ENCODE results near the gene SDC3.

Gene SDC3

DNA sequence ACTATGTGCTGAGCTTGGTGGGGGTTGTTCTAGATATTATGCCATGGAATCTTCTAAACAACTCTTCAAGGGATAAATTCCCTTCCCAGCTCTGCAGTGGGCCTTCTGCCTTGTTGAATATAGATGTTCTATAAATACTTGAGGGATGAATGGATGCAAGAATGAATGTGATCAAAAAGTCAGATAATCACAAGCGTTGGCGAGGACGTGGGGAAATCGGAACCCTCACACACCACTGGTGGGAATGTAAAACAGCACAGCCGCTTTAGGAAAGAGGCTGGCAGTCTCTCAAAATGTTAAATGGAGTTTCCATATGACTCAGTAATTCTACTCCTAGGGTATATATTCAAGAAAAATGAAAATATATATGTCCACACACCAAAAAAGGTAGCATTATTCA, 19.0 kb downstream of the SDC3 start:
- H3K27me3 ChIP-seq (ENCODE audit: insufficient read depth, poor library complexity, severe bottlenecking): peaks cover 9% of the 10 kb centered on the region
- no peak for DNase-seq (ENCODE audit: low read depth in 1 of 2, low spot score in 1 of 2)
- H3K27ac ChIP-seq (replicated peaks): no peak overlapping the region
- H3K4me3 ChIP-seq (replicated peaks; ENCODE audit: insufficient read depth, low read length): no peak overlapping the region
- TF ChIP-seq GABPA (IDR thresholded peaks at IDR 0.05; ENCODE audit: low read depth) (no peak), POLR2AphosphoS5 (IDR thresholded peaks at IDR 0.05; ENCODE audit: low read depth) (no peak), SPI1 (IDR thresholded peaks at IDR 0.05; ENCODE audit: borderline replicate concordance, low read depth) (no peak)
- TF ChIP-seq, protein P1, sequence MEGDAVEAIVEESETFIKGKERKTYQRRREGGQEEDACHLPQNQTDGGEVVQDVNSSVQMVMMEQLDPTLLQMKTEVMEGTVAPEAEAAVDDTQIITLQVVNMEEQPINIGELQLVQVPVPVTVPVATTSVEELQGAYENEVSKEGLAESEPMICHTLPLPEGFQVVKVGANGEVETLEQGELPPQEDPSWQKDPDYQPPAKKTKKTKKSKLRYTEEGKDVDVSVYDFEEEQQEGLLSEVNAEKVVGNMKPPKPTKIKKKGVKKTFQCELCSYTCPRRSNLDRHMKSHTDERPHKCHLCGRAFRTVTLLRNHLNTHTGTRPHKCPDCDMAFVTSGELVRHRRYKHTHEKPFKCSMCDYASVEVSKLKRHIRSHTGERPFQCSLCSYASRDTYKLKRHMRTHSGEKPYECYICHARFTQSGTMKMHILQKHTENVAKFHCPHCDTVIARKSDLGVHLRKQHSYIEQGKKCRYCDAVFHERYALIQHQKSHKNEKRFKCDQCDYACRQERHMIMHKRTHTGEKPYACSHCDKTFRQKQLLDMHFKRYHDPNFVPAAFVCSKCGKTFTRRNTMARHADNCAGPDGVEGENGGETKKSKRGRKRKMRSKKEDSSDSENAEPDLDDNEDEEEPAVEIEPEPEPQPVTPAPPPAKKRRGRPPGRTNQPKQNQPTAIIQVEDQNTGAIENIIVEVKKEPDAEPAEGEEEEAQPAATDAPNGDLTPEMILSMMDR (IDR thresholded peaks at IDR 0.05; ENCODE audit: insufficient read depth, low read length): no peak
- TF ChIP-seq, protein P2, sequence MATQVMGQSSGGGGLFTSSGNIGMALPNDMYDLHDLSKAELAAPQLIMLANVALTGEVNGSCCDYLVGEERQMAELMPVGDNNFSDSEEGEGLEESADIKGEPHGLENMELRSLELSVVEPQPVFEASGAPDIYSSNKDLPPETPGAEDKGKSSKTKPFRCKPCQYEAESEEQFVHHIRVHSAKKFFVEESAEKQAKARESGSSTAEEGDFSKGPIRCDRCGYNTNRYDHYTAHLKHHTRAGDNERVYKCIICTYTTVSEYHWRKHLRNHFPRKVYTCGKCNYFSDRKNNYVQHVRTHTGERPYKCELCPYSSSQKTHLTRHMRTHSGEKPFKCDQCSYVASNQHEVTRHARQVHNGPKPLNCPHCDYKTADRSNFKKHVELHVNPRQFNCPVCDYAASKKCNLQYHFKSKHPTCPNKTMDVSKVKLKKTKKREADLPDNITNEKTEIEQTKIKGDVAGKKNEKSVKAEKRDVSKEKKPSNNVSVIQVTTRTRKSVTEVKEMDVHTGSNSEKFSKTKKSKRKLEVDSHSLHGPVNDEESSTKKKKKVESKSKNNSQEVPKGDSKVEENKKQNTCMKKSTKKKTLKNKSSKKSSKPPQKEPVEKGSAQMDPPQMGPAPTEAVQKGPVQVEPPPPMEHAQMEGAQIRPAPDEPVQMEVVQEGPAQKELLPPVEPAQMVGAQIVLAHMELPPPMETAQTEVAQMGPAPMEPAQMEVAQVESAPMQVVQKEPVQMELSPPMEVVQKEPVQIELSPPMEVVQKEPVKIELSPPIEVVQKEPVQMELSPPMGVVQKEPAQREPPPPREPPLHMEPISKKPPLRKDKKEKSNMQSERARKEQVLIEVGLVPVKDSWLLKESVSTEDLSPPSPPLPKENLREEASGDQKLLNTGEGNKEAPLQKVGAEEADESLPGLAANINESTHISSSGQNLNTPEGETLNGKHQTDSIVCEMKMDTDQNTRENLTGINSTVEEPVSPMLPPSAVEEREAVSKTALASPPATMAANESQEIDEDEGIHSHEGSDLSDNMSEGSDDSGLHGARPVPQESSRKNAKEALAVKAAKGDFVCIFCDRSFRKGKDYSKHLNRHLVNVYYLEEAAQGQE (IDR thresholded peaks at IDR 0.05; ENCODE audit: insufficient replicate concordance, low read depth): no peak

DNA sequence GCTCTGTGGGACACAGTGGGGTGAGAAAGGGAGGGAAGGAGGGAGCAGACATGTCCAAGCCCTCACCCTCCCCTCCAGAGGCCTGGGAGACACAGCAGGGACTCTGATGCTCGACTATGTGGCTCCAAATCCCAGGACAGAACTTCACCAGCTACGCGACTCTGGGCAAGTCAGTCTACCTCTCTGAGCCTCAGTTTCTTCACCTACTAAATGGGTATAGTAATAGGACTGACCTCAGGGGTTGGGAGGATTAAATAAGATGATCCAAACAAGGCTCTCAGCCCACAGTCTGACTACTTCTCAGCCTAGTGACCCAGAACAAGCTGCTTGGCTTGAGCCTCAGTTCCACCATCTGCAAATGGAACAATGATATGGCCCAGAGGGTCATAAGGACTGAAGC, 19.6 kb downstream of the SDC3 start:
- no peak overlapping the region for H3K4me3 ChIP-seq (replicated peaks; ENCODE audit: insufficient read depth, low read length)
- TF ChIP-seq POLR2AphosphoS5 (IDR thresholded peaks at IDR 0.05; ENCODE audit: low read depth): no peak
- TF ChIP-seq, protein P1 (IDR thresholded peaks at IDR 0.05; ENCODE audit: insufficient read depth, low read length): no peak
- TF ChIP-seq, protein P2 (IDR thresholded peaks at IDR 0.05; ENCODE audit: insufficient replicate concordance, low read depth): no peak
- no peak for TF ChIP-seq GABPA (IDR thresholded peaks at IDR 0.05; ENCODE audit: low read depth)
- peaks cover 9% of the 10 kb centered on the region for H3K27me3 ChIP-seq (ENCODE audit: insufficient read depth, poor library complexity, severe bottlenecking)
- no peak overlapping the region for H3K27ac ChIP-seq (replicated peaks)
- no peak for DNase-seq (ENCODE audit: low read depth in 1 of 2, low spot score in 1 of 2)

DNA sequence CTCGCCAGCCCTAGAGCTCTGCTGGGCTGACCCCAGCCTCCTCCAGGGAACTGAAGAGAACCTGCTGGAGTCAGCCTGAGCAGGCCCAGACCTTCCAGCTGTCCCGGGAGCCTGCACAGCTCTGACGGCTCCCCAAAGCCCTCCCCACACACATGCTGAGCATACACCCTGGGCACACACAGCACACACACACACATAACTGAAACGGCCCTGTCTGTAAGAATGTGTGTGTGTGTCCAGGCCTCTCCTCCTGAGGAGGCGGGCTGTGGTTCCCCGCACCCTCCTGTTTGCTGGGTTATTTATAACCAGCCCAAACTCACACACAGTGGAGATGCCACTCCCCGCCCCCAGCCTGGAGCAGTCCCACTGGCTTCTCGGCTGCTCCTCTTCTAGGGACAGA, 20.2 kb downstream of the SDC3 start:
- TF ChIP-seq, protein P2 (IDR thresholded peaks at IDR 0.05; ENCODE audit: insufficient replicate concordance, low read depth): no peak
- TF ChIP-seq GABPA (IDR thresholded peaks at IDR 0.05; ENCODE audit: low read depth): no peak
- TF ChIP-seq, protein P1 (IDR thresholded peaks at IDR 0.05; ENCODE audit: insufficient read depth, low read length): no peak
- TF ChIP-seq POLR2AphosphoS5 (IDR thresholded peaks at IDR 0.05; ENCODE audit: low read depth): no peak
- TF ChIP-seq SPI1 (IDR thresholded peaks at IDR 0.05; ENCODE audit: borderline replicate concordance, low read depth): no peak
- DNase-seq (ENCODE audit: low read depth in 1 of 2, low spot score in 1 of 2): no peak

More for the DNA sequence above, 20.2 kb downstream of the SDC3 start:
- Histone ChIP-seq H3K4me3 (replicated peaks; ENCODE audit: insufficient read depth, low read length) (no peak overlapping the region), H3K27ac (replicated peaks) (no peak overlapping the region), H3K27me3 (ENCODE audit: insufficient read depth, poor library complexity, severe bottlenecking) (peaks cover 9% of the 10 kb centered on the region)

Measured in HL-60 (cell line).